COR-L47 (cell line): ENCODE measurements around the gene KIF27.
"Not testable (repeated sequence)": the region's sequence is repeated elsewhere in the genome, so short reads cannot be mapped to it uniquely, and the experiment has no call there.

Source experiments
- DNase-seq: peaks from one replicate; lab custom pipeline; 2025; lab: John Stamatoyannopoulos, UW

The KIF27 gene

GRCh38 chr9:83804454-83804853 is 116.8 kb downstream of the KIF27 start:
- DNase-seq, result not testable (repeated sequence)

GRCh38 chr9:83803941-83804340 is 117.3 kb downstream of the KIF27 start:
- not testable (repeated sequence) for DNase-seq

- no peak for DNase-seq
Observed at GRCh38 chr9:83800236-83801033, 120.8 kb downstream of the KIF27 start.

GRCh38 chr9:83794051-83794450 is 127.2 kb downstream of the KIF27 start:
- no peak for DNase-seq

GRCh38 chr9:83792746-83793145 is 128.5 kb downstream of the KIF27 start:
- DNase-seq, result no peak
